ENCODE data around the gene VMP1. TPM values are rescaled to one million over a fixed set of nuclear protein-coding genes. Genes with fewer than 3 reads are reported as not detected.
A peak's percentile ranks its signal among the peaks of the same experiment; 100 is the strongest.

Gene VMP1
- total and polyA plus RNA-seq, 2 of the 13 experiments (the other 11 are each of a cell fraction or from before 2014, with no cell fraction given) = 186 to 271 TPM

DNA sequence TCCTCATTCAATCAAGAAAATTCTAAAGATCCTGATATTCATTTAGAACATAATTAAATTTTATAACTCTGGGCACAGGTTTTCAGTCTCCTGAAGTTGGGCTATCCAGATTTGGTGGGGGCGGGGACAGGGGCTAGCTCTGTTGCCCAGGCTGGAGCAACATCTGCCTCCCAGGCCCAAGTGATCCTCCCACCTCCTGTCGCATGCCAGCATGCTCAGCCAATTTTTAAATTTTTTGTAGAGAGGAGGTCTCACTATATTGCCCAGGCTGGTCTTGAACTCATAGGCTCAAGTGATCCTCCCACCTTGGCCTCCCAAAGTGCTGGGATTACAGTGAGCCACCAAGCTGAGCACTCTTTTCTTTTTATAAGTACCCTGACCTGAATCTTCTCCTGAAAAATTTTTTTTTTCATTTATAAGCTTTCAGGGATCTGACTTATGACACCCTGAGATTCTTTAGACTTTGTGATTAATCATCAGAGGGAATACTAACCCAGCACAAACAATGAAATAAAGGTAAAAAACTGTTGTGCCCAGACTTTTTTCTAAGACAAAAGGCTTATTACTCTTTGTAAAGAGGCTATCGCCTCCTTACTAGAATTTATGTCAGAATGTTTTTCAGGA is 122.7 kb downstream of the VMP1 start (continued):
- TF ChIP-seq, protein P1, sequence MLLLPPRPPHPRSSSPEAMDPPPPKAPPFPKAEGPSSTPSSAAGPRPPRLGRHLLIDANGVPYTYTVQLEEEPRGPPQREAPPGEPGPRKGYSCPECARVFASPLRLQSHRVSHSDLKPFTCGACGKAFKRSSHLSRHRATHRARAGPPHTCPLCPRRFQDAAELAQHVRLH (CRISPR knock-in tag; IDR thresholded peaks at IDR 0.05; ENCODE audit: borderline replicate concordance, low read depth) = no peak
- TF ChIP-seq JUND (CRISPR knock-in tag; IDR thresholded peaks at IDR 0.05) = no peak

DNA sequence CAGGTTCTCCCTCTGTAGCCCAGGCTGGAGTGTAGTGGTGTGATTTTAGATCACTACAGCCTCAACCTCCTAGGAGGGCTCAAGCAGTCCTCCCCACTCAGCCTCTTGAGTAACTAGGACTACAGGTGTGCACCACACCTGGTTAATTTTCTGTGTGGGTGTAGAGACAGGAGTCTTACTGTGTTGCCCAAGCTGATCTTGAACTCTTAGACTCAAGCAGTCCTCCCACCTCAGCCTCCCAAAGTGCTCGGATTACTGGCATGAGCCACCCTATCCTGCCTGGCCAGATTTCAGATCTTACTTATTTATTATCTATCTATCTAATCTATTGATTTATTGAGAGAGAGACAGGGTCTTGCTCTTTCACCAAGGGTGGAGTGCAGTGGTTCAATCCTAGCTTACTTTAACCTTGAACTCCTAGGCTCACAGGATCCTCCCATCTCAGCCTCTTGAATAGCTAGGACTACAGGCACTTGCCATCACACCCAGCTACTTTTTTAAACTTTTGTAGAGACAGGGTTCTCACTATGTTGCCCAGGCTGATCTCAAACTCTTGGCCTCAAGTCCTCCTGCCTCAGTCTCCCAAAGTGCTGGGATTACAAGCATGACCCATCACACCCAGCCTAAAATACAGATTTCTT is 123.5 kb downstream of the VMP1 start:
- POLR2A ChIA-PET = interaction anchor here (1.0 to 20.0 kb wide), 5 partner anchors 12 to 77 kb away, joined by 3 to 501 read pairs (median 11); no protein-coding TSS in a partner anchor
- H3K79me2 ChIP-seq (ENCODE audit: insufficient read depth, low read length) = peaks cover 15% of the 10 kb centered on the region
- CTCF ChIA-PET (ENCODE audit: low intra/inter-chr PET ratio, low total read pairs) = no interaction called here
- TF ChIP-seq ZNF263 (CRISPR knock-in tag; IDR thresholded peaks at IDR 0.05) (peak; percentile 96), CREM (IDR thresholded peaks at IDR 0.05) (0 out of 2 replicates have a peak, but pooled peaks have one; percentile 15), CREM (CRISPR knock-in tag; IDR thresholded peaks at IDR 0.05) (no peak), ZNF550 (CRISPR knock-in tag; IDR thresholded peaks at IDR 0.05; ENCODE audit: borderline replicate concordance) (no peak), SOX6 (IDR thresholded peaks at IDR 0.05) (no peak), SOX6 (CRISPR knock-in tag; IDR thresholded peaks at IDR 0.05) (peak; percentile 30; the same call in 1 of the 2 replicates), CENPX (CRISPR knock-in tag; IDR thresholded peaks at IDR 0.05) (no peak), ONECUT2 (CRISPR knock-in tag; IDR thresholded peaks at IDR 0.05) (peak; percentile 72), FOXA1 (IDR thresholded peaks at IDR 0.05) (no peak), FOXA1 (CRISPR knock-in tag; IDR thresholded peaks at IDR 0.05) (no peak), RBM22 (optimal IDR thresholded peaks at IDR 0.05; ENCODE audit: low read length) (peak; percentile 36), GATAD2A (CRISPR knock-in tag; IDR thresholded peaks at IDR 0.05) (peak; percentile 41; the same call in 1 of the 2 replicates), HDAC6 (IDR thresholded peaks at IDR 0.05; ENCODE audit: low read depth, low read length) (no peak), ADNP (CRISPR knock-in tag; IDR thresholded peaks at IDR 0.05) (no peak), NR2F6 (IDR thresholded peaks at IDR 0.05) (no peak), NR2F6 (CRISPR knock-in tag; IDR thresholded peaks at IDR 0.05) (no peak), PPARG (CRISPR knock-in tag; conservative IDR thresholded peaks at IDR 0.05) (no peak), SMAD3 (CRISPR knock-in tag; IDR thresholded peaks at IDR 0.05) (no peak)
- TF ChIP-seq, protein P2, sequence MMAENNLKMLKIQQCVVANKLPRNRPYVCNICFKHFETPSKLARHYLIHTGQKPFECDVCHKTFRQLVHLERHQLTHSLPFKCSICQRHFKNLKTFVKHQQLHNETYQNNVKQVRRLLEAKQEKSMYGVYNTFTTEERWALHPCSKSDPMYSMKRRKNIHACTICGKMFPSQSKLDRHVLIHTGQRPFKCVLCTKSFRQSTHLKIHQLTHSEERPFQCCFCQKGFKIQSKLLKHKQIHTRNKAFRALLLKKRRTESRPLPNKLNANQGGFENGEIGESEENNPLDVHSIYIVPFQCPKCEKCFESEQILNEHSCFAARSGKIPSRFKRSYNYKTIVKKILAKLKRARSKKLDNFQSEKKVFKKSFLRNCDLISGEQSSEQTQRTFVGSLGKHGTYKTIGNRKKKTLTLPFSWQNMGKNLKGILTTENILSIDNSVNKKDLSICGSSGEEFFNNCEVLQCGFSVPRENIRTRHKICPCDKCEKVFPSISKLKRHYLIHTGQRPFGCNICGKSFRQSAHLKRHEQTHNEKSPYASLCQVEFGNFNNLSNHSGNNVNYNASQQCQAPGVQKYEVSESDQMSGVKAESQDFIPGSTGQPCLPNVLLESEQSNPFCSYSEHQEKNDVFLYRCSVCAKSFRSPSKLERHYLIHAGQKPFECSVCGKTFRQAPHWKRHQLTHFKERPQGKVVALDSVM (CRISPR knock-in tag; IDR thresholded peaks at IDR 0.05) = peak; percentile 85
- TF ChIP-seq, protein P3, sequence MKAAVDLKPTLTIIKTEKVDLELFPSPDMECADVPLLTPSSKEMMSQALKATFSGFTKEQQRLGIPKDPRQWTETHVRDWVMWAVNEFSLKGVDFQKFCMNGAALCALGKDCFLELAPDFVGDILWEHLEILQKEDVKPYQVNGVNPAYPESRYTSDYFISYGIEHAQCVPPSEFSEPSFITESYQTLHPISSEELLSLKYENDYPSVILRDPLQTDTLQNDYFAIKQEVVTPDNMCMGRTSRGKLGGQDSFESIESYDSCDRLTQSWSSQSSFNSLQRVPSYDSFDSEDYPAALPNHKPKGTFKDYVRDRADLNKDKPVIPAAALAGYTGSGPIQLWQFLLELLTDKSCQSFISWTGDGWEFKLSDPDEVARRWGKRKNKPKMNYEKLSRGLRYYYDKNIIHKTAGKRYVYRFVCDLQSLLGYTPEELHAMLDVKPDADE (CRISPR knock-in tag; IDR thresholded peaks at IDR 0.05) = no peak
- TF ChIP-seq, protein P4, sequence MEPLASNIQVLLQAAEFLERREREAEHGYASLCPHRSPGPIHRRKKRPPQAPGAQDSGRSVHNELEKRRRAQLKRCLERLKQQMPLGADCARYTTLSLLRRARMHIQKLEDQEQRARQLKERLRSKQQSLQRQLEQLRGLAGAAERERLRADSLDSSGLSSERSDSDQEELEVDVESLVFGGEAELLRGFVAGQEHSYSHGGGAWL (CRISPR knock-in tag; IDR thresholded peaks at IDR 0.05) = no peak

More for the DNA sequence above, 123.5 kb downstream of the VMP1 start:
- FAIRE-seq (no peak), ATAC-seq (no peak), DNase-seq (ENCODE audit: low spot score) (no peak)
- Histone ChIP-seq H3K4me3 (replicated peaks in 1 of 3; ENCODE audit: insufficient read depth in 1 of 3, low read depth in 2 of 3, low read length in 3 of 3) (no peak overlapping the region), H3K4me1 (ENCODE audit: insufficient read depth, low read length) (peaks cover 75% of the 10 kb centered on the region), H3K9ac (ENCODE audit: insufficient read depth, low read depth, low read length) (0 out of 2 replicates have a peak overlapping the region, but pooled peaks have one; percentile 20), H3K4me2 (ENCODE audit: low read depth, low read length) (no peak overlapping the region), H3K27me3 (ENCODE audit: control insufficient read depth in 1 of 2, insufficient read depth in 2 of 2, low read length in 2 of 2) (no peaks in the 10 kb centered on the region), H4K20me1 (ENCODE audit: insufficient read depth, low read length) (no peaks in the 10 kb centered on the region), H2AFZ (ENCODE audit: low read length) (no peak overlapping the region), H3K9me3 (ENCODE audit: low read length) (no peaks in the 10 kb centered on the region), H3K27ac (ENCODE audit: extremely low read length, insufficient read depth, low read length) (peak overlapping the region; percentile 90), H3K36me3 (replicated peaks in 1 of 2; ENCODE audit: control insufficient read depth in 1 of 2, insufficient read depth in 2 of 2, low read length in 2 of 2) (no peaks in the 10 kb centered on the region; a peak in 2 of 5 replicates)
- in situ Hi-C loops (cut with HindIII; ENCODE audit: extremely low pct_ligation_motif_present, low pct_unique_long_range_greater_than_20kb) = no loop called here
- intact Hi-C loops (cut with micrococcal nuclease; ENCODE audit: unreplicated experiment) = no loop called here
- BruUV-seq (replicated peaks) = no TSS peak
- WGBS (ENCODE audit: low lambda C conversion rate) = 88% methylated on average over 1 of the region's 1 CpG
